Coronary artery (tissue), 2 donors: ENCODE measurements around the gene TMEM134.

ENCODE experiments used
- DNase-seq: peaks from one replicate; pipeline ENCODE4 v3.0.0-alpha.2; 2017; ENCODE audit warnings: low spot score
- H3K27ac ChIP-seq, 2 donors: fragments of 200-600 bp; sonication (generic); one replicate each; pipeline ENCODE4 v1.5.1; 2016 to 2019
- H3K4me3 ChIP-seq: fragments of 200-600 bp; sonication (generic); 2 replicates; pipeline ENCODE4 v1.5.1; 2016; ENCODE audit warnings: mild to moderate bottlenecking, moderate library complexity
- TF ChIP-seq, protein P1 (sequence below): fragments of 200-600 bp; sonication (generic); IDR thresholded peaks from one replicate; pipeline ENCODE4 v1.5.1; 2019; ENCODE audit warnings: antibody characterized with exemption

Gene TMEM134

DNA sequence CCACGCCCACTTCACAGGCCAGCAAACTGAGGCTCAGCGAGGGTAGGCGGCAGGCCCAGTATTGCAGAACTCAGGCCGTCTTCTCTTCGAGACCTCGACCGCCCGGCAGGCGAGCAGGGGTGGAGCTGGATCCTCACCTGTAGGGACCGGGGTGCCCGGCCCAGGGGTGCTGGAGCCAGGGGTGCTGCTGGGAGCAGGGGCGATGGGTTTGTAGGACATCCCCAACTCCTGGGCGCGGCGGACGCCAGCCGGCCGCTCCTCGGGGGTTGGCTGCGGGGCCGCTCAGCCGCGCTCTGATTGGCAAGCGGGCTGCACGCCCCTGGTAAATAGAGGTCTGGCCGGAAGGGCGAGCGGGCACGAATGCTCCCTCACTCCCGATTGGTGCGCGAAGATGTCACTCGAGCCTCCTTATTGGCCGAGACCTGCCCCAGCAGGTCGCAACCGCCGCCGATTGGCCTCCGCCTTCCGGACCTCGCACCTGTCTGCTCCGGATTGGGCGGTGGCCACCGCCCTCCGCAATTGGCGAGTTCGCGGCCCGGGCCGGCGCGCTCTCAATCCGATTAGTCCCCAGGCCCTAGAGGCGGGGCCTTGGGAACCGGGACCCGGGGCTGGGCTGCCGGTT, 38.9 kb upstream of the TMEM134 start, which contains the start of gene CDK2AP2:
TSS of gene CDK2AP2 (minus strand) at position 299 of the 622 bp plus-strand sequence. CDS start at position 219, 80 bp downstream.
- peak within 1 kb of the TSS; percentile 78 for H3K4me3 ChIP-seq
- TF ChIP-seq, protein P1, sequence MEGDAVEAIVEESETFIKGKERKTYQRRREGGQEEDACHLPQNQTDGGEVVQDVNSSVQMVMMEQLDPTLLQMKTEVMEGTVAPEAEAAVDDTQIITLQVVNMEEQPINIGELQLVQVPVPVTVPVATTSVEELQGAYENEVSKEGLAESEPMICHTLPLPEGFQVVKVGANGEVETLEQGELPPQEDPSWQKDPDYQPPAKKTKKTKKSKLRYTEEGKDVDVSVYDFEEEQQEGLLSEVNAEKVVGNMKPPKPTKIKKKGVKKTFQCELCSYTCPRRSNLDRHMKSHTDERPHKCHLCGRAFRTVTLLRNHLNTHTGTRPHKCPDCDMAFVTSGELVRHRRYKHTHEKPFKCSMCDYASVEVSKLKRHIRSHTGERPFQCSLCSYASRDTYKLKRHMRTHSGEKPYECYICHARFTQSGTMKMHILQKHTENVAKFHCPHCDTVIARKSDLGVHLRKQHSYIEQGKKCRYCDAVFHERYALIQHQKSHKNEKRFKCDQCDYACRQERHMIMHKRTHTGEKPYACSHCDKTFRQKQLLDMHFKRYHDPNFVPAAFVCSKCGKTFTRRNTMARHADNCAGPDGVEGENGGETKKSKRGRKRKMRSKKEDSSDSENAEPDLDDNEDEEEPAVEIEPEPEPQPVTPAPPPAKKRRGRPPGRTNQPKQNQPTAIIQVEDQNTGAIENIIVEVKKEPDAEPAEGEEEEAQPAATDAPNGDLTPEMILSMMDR: no peak
- H3K27ac ChIP-seq: peak within 1 kb of the TSS; percentile 86 to 97
- peak; percentile 99 for DNase-seq

DNA sequence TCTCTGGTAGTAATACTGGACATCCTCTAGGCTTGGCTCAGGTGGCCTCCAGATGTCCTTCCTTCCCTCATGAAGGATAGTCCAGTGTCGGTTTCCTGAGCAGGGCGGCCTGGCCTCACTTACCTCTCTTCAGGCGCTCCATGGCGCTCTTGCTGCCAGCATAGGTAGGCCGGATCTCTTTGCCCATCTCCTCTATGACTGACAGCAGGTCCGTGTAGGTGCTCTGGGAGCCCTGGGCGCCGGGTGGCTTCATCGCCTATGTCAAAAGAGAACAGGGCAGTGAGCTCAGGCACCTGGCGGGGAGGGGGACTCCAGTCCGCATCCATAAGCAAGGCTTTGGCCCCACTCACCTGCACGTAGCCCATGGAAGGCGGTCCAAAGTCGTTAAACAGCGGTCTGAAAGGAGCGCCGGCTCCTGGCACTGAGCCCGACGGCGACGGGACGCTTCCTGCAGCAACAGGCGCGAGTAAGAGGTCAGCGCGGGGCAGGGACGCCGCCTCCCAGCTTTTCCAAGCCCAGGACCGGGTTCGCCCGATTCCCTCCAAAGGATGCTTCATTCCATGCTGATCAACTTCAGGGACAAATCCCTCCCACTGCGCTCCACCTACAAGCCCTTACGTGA, 38.3 kb upstream of the TMEM134 start:
- peak overlapping the region; percentile 86 to 97 for H3K27ac ChIP-seq
- H3K4me3 ChIP-seq: peak overlapping the region; percentile 78
- no peak for DNase-seq
- TF ChIP-seq, protein P1: no peak

DNA sequence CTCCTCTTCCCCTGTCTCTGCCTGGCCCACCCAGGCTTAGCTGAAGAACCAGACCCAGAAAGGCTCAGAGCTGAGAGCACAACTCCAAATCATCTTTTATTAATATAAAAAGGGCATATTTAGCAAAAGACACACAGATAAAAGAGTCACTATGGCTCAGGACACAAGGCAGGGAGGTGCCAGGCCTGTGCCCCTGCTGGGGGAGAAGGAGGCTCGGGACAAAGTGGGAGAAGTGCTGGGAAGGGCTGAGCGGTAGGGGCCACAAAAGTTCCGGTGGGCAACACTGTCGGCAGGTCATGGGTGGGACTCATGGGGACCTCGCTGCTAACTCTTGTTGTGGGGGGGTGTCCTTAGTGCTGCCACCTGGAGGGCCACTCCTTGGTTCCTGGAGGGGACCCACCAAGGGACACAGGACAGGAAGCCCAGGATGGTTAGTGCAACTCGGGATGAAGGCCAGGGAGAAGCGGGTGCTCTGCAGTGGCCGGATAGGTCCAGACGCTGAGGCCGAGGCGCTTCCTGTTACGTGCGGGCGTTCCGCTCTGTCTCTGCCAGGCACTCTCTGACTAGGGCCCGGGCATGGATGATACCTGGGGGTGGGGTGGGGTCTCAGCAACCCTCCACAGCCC, 37.5 kb upstream of the TMEM134 start:
- Histone ChIP-seq H3K27ac (peak overlapping the region; percentile 86 to 97), H3K4me3 (peak overlapping the region; percentile 78)
- DNase-seq: no peak
- TF ChIP-seq, protein P1: no peak

DNA sequence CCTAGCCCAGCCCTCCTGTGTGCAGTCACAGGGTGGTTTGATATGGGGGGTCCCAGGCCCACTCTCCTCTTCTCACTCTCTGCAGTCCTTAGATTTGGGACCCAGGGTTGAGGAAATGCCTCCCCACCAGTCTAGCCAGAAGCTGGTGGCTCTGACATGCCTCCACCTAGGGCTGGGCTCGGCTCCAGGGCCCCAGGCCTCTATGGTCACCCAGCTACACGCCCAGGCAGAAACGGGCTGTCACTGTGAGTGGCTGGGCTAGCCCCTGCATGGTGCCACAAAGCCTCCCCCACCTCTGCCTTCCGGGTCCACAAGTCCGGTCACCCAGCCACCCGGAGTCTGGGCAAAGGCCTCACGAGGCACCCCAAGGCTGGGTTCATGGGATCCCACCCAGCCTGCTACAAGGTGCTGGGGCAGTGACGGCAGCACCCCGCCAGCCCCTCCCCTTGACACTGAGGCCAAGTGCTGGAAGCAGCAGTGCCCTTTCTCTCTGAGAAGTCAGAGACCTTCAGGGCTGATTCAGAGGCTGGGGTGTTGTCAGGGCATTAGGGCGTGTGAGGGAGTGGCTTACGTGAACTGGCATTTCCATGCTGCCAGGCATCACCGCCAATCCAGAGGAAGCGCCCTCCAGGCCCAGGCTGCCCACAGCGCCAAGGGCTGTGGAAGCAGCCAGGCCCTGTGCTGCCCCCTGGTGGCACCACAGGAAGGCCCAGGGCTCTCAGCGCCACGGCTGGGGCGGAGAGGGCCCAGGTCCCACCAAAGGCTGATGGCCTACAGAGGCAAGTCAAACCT, 36.8 kb upstream of the TMEM134 start:
- Histone ChIP-seq H3K27ac (peak overlapping the region; percentile 86 to 97), H3K4me3 (peak overlapping the region; percentile 78)

DNA sequence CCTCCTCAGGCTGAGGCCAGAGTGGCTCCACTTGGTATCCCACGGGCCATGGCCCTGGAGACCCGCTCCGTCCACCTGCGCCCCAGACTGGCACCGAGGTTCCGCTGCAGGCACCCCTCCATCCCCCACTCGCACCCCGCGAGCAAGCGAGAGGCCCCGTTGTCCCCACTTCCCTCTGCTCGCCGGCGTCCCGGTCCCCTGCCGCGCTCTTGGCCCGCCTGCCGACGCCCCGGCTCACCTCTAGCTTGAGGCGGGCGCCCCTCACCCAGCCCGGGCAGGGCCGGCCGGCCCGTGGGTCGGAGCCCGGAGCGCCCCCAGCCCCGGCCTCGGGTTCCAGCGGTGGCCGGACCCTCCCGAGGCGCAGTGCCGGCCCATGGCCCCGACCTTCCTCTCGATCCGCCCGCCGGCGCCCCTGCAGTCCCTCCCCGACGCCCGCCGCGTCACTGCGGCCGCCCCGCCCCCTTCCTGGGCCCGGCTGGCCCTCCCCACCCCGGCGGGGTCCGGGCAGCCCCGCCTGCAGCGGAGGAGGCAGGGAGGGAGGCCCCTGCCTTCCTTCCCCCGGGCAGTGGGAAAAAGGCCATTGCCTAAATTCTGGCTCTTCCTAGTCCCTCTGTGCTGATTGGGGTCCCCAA, 36.0 kb upstream of the TMEM134 start, which contains the start of gene PITPNM1:
TSS of gene PITPNM1 (minus strand) at position 414 of the 632 bp plus-strand sequence. CDS start 1,183 bp downstream, outside the sequence.
- TF ChIP-seq, protein P1: no peak
- Histone ChIP-seq H3K27ac (peak within 1 kb of the TSS; percentile 86 to 97), H3K4me3 (peak within 1 kb of the TSS; percentile 78)
- peak; percentile 85 for DNase-seq

More for the DNA sequence above, 36.8 kb upstream of the TMEM134 start:
- TF ChIP-seq, protein P1: peak; percentile 97
- DNase-seq: peak; percentile 97
